ENCODE results near the gene CDC42BPA.

Gene CDC42BPA

DNA sequence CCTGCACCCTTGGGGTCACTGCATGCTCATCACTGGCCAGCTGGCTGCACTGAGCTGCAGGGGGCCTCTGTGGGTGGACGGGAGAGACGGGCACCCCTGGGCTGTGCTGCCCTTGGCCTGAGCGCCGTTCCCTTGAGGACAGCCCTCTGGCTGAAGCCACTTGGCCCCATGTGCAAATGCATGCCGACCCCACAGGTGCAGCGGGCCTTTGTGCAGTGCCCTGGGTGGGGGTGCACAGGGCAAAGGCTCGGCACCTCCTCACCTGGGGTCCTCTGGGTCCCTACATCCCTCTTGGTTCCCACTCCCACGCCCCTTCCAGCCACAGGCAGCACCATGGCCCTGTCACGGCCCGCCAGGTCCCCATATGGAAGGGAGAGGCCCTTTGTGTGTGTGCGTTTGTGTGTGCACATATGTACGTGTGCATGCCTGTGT is 336.9 kb downstream of the CDC42BPA start:
- no peak for DNase-seq (ENCODE audit: low spot score)

- DNase-seq (ENCODE audit: low spot score) = no peak
These were observed 337.5 kb downstream of the CDC42BPA start for GRCh38 chr1:226980565-226981385.

- DNase-seq (ENCODE audit: low spot score) = no peak
These were observed 338.2 kb downstream of the CDC42BPA start for GRCh38 chr1:226980122-226980560.

DNA sequence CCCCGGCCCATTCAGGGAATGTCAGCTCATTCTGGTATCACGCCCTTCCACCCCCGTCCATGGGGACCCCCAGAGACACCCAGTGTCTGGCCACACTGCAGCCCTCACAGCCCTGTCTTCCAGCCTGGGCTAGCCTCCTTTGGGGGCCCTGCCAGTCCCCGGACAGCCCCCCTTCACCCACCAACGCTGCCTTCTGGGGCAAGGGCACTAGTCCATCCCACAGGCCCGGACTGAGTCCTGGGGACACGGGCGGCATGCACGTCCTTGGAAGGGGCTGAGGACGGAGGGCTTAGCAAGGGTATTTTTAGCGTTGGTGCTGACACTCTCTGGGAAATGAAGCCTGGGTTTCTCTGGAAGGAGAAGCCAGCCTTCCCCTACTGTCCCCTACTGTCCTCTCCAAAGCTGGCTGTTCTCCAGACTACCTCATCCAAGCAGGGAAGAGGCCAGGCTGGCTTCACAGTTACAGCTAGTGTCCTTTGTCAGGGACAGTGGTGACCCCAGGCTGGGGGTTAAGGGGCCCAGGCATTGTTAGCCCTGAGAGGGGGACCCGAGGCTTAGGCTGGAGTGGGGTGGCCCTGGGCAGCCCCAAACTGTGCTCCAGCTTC is 338.7 kb downstream of the CDC42BPA start:
- DNase-seq (ENCODE audit: low spot score) = no peak

DNA sequence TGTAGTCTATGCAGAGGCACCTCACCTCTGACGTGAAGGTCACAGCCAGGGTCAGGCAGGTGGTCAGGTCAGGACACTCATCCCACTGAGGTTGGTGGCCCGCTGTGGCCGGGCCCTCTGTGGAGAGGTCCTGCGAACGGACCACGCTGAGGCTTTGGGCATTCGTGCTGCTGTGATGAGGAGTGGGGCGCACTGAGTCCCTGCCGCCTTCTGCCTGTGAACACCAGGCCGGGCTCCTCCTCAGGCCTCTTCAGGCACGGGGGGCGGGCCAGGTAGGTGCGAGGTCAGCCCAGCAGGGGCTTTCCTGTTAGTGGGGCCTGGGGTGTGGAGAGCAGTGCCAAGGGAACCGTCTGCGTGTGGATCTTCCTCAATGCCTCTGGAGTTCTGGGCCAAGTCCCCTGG is 339.2 kb downstream of the CDC42BPA start:
- no peak for DNase-seq (ENCODE audit: low spot score)

- DNase-seq (ENCODE audit: low spot score) = no peak
These were observed 339.7 kb downstream of the CDC42BPA start for GRCh38 chr1:226978432-226979114.

GRCh38 chr1:226977643-226978431 is 340.5 kb downstream of the CDC42BPA start:
- no peak for DNase-seq (ENCODE audit: low spot score)

DNA sequence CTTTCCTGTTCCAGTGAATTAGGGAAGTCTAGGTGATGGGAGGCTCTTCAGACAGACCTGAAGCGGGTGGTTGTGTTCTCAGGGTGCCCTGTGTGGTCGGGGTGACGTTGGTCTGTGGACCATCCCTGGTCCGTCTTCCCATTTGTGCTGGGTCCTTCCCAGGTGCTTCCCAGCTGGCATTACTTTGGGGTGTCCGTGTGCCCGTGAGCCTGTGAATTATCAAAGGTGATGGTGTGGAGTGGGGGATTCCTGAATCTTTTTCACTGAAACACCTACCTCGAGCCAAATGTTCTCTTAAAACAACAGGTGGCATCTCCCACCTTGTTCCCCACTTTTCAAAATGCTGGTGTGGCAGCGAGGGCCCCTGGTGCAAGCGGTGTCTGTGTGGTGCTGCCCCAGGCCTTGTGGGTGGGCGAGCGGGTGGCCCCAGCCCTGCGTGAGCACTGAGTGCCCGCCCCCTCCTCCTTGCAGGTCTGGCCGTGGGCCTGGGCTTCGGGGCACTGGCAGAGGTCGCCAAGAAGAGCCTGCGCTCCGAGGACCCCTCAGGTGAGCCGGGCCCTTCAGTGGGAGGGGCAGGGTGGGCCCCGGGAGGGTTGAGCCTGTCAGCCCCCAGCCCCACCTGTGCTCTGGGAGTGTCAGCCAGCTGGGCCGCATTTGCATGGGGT is 341.2 kb downstream of the CDC42BPA start:
- DNase-seq (ENCODE audit: low spot score) = no peak

DNA sequence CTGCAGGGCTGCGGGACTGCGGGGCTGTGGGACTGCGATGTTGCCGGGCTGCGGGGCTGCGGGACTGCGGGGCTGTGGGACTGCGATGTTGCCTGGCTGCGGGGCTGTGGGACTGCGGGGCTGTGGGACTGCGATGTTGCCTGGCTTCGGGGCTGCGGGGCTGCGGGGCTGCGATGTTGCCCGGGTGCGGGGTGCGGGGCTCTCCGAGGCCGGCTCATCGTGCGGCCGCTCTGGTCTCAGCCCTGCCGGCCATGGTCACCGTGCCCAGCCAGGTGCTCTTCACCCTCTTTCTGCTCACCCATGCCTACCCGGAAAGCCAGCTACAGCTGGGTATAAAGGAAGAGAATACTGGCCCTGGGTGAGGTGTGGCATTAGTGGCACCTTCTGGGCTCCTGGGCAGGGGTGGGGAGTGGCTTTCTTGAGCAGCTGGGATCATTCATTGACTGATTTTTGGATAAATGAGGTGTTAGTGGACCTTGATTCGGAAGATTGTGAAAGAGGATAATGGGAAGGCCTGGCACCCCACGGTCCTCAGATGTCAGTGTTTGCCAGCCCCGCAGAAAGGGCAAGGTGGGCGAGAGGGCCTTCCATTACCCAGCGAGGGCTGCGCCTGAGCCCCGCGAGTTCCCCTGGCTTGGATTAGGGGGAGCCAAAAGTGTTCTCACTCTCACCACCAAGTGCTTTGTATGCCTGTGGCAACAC is 341.9 kb downstream of the CDC42BPA start:
- no peak for DNase-seq (ENCODE audit: low spot score)

- DNase-seq (ENCODE audit: low spot score) = no peak
These were observed 342.7 kb downstream of the CDC42BPA start for GRCh38 chr1:226975259-226976250.

- DNase-seq (ENCODE audit: low spot score) = no peak
These were observed 343.6 kb downstream of the CDC42BPA start for GRCh38 chr1:226974544-226975258.

DNA sequence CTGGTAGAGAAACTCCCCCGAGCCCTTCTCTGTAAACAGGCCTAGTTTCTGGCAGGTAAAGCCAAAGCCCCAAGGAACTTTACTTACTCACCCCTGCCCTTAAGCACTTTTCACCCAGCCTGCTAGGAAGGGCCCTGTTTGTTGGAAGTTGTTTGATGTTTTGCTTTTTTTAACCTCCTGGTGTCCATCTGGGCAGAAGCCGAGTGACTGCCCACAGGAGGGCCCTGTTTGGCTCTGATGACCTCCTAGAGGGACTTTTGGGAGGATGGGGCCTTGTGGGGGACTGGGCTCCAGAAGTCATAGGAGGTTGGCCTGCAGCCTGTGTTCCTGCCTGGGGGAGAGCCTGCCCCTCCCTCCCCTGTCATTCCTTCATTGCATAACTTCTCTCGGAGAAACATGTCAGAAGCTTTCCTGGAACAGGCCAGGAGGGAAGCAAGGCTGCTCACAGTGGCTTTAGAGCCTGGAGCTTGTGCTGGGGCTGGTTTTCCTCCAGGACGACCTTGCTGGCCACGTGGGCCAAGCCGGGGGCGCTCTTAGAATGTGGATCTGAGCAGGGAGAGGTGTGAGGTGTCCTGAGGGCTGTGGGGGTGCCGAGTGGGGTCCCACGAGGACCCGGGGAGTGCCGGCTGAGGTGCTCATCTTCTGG is 344.3 kb downstream of the CDC42BPA start:
- DNase-seq (ENCODE audit: low spot score) = no peak

DNA sequence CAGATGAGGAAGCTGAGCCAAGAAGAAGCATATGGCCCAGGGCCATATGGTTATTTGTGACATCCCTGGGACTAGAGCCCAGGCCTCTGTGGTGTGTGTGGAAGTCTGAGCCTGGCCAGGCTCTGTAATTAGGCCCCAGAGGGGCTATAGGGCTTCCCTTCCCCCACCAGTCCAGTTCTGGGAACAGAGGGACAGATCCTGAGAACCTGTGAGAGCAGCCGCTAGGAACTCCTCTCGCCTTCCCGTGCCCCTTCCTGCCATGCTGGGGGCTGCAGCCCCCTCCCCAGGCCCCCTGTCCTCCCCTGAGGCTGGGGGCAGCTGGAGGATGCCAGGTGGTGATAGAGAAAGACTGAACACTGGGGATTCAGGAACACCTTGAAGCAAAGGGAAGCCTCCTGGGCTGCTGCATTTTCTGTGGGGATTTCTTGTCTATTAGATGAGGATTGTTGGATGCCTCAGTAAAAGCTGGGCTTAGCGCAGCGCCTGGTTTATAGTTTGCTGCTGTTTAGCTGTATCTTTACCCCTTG is 344.9 kb downstream of the CDC42BPA start:
- DNase-seq (ENCODE audit: low spot score) = peak; percentile 61

DNA sequence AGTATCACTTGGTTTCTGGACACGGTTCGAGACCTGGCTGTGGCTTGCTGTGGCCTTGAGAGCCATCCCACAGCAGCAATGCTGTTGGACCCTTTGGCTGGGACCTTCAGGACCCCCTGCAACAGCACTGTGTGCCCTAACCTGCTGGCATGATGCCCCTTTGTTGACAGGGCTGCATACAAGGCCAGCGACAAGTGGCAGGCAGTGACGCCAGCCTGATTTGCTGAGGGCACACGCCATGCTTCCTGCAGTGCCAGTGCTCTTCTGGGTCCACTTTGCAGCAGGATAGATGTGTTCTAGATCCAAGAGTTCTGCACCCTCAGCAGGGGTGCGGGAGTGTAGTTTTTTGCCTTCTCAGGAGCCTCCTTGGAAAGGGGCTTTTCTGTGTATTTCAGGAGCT is 345.4 kb downstream of the CDC42BPA start:
- no peak for DNase-seq (ENCODE audit: low spot score)

DNA sequence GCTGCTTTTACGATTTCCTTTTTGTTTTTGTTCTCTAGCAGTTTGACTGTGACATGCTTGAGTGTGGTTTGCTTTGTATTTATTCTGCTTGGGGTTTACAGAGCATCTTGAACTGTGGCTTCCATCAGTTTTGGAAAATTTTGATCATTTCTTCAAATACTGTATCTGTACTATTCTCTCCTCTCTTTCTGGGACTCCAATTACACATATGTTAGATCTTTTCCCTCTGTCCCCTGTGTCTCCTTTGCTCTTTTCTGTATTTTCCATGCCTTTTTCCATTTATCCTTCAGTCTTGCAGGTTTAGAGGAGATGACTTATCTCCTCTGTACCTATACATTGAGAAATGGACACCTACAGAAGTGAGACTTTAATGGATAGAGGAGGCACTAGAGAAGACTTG is 346.5 kb downstream of the CDC42BPA start:
- DNase-seq (ENCODE audit: low spot score) = no peak

GRCh38 chr1:226967665-226968064 is 350.6 kb downstream of the CDC42BPA start:
- no peak for DNase-seq (ENCODE audit: low spot score)

DNA sequence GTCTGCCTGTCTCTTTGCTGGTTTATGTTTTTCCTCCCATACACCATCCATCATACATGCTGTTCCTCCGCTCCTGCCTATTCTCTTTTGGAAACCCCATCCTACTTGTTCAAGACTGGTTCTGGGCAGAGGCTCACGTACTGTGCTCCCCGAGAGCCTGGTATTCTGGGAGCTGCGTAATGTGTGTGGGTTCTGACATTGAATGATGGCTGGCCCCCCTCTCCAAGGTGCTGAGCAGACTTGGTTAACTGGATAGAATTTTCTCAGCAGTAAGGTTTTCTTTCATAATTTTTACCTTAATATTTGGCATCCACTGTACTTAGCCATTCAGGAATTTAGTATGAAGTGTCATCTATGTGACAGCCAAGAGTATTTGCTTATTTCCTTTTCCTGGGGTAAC is 351.6 kb downstream of the CDC42BPA start:
- no peak for DNase-seq (ENCODE audit: low spot score)
